MG63 (cell line): ENCODE data around the gene BICD2. TPM values are rescaled to one million over a fixed set of nuclear protein-coding genes. Genes with fewer than 3 reads are reported as not detected.

Source experiments
- DNase-seq: peaks from one replicate; pipeline ENCODE4 v3.0.0-alpha.2; 2020
- H3K27me3 ChIP-seq: fragments of 250-450 bp; sonication (Bioruptor Pico); 2 replicates; pipeline ENCODE4 v1.5.1; 2020; ENCODE audit warnings: mild to moderate bottlenecking, moderate library complexity
- H3K36me3 ChIP-seq: fragments of 250-450 bp; sonication (Bioruptor Pico); 2 replicates; pipeline ENCODE4 v1.5.1; 2020; ENCODE audit warnings: mild to moderate bottlenecking, moderate library complexity
- H3K4me3 ChIP-seq: fragments of 250-450 bp; sonication (Bioruptor Pico); 2 replicates; pipeline ENCODE4 v1.5.1; 2020; ENCODE audit warnings: mild to moderate bottlenecking, moderate library complexity
- H3K9me3 ChIP-seq: fragments of 250-450 bp; sonication (Bioruptor Pico); 2 replicates; pipeline ENCODE4 v1.5.1; 2020; ENCODE audit warnings: mild to moderate bottlenecking, moderate library complexity
- total RNA-seq: library from RNA; depleted of rRNA; stranded (reverse); fragments of >200 nt; shearing (Covaris generic); gene quantifications from 2 replicates; pipeline ENCODE4 v1.2.3, GENCODE V29; 2014; ENCODE audit warnings: low replicate concordance

BICD2 gene
- total RNA-seq, 1 experiment from 2014 or later: 49.5 TPM

GRCh38 chr9:92760494-92760893 lies 4.1 kb downstream of the BICD2 start:
- Histone ChIP-seq H3K27me3 (no peaks in the 10 kb centered on the region), H3K4me3 (no peak overlapping the region), H3K9me3 (no peaks in the 10 kb centered on the region), H3K36me3 (peaks cover 2% of the 10 kb centered on the region)
- no peak for DNase-seq

- no peaks in the 10 kb centered on the region for H3K27me3 ChIP-seq
- DNase-seq: peak; percentile 97
Measured at GRCh38 chr9:92760070-92760469, 4.6 kb downstream of the BICD2 start.

GRCh38 chr9:92759446-92759845 lies 5.2 kb downstream of the BICD2 start:
- H3K4me3 ChIP-seq: no peak overlapping the region
- H3K36me3 ChIP-seq: peaks cover 2% of the 10 kb centered on the region
- H3K9me3 ChIP-seq: no peaks in the 10 kb centered on the region
- DNase-seq: no peak
- H3K27me3 ChIP-seq: no peaks in the 10 kb centered on the region

More at GRCh38 chr9:92760070-92760469, 4.6 kb downstream of the BICD2 start:
- H3K36me3 ChIP-seq: peaks cover 2% of the 10 kb centered on the region
- no peak overlapping the region for H3K4me3 ChIP-seq
- H3K9me3 ChIP-seq: no peaks in the 10 kb centered on the region

- no peak for DNase-seq
- Histone ChIP-seq H3K36me3 (no peaks in the 10 kb centered on the region; the same call in 1 of the 2 replicates), H3K27me3 (no peaks in the 10 kb centered on the region), H3K9me3 (peaks cover 2% of the 10 kb centered on the region; the same call in 1 of the 2 replicates), H3K4me3 (no peak overlapping the region)
Measured at GRCh38 chr9:92756792-92757191, 7.8 kb downstream of the BICD2 start.

- Histone ChIP-seq H3K9me3 (peaks cover 4% of the 10 kb centered on the region; the same call in 1 of the 2 replicates), H3K27me3 (no peaks in the 10 kb centered on the region), H3K36me3 (peaks cover 5% of the 10 kb centered on the region; the same call in 1 of the 2 replicates), H3K4me3 (no peak overlapping the region)
- no peak for DNase-seq
Measured at GRCh38 chr9:92754091-92754745, 10.4 kb downstream of the BICD2 start.

- DNase-seq: no peak
- Histone ChIP-seq H3K9me3 (peaks cover 4% of the 10 kb centered on the region; the same call in 1 of the 2 replicates), H3K27me3 (no peaks in the 10 kb centered on the region), H3K36me3 (peaks cover 5% of the 10 kb centered on the region; the same call in 1 of the 2 replicates), H3K4me3 (no peak overlapping the region)
Measured at GRCh38 chr9:92752812-92753404, 11.7 kb downstream of the BICD2 start.

- H3K27me3 ChIP-seq: no peaks in the 10 kb centered on the region
- DNase-seq: no peak
- H3K9me3 ChIP-seq: peaks cover 4% of the 10 kb centered on the region; the same call in 1 of the 2 replicates
- H3K4me3 ChIP-seq: no peak overlapping the region
- peaks cover 5% of the 10 kb centered on the region; the same call in 1 of the 2 replicates for H3K36me3 ChIP-seq
Measured at GRCh38 chr9:92749934-92750315, 14.7 kb downstream of the BICD2 start.

GRCh38 chr9:92749071-92749933 lies 15.3 kb downstream of the BICD2 start:
- no peak overlapping the region for H3K4me3 ChIP-seq
- H3K27me3 ChIP-seq: no peaks in the 10 kb centered on the region
- peaks cover 4% of the 10 kb centered on the region; the same call in 1 of the 2 replicates for H3K9me3 ChIP-seq
- DNase-seq: peak; percentile 27
- H3K36me3 ChIP-seq: peaks cover 5% of the 10 kb centered on the region; the same call in 1 of the 2 replicates

- Histone ChIP-seq H3K9me3 (peaks cover 4% of the 10 kb centered on the region; the same call in 1 of the 2 replicates), H3K4me3 (no peak overlapping the region), H3K36me3 (peaks cover 5% of the 10 kb centered on the region; the same call in 1 of the 2 replicates), H3K27me3 (no peaks in the 10 kb centered on the region)
- no peak for DNase-seq
Measured at GRCh38 chr9:92748233-92748497, 16.5 kb downstream of the BICD2 start.

- H3K9me3 ChIP-seq: peaks cover 4% of the 10 kb centered on the region; the same call in 1 of the 2 replicates
- peak; percentile 42 for DNase-seq
- peaks cover 5% of the 10 kb centered on the region; the same call in 1 of the 2 replicates for H3K36me3 ChIP-seq
- no peaks in the 10 kb centered on the region for H3K27me3 ChIP-seq
- H3K4me3 ChIP-seq: no peak overlapping the region
Measured at GRCh38 chr9:92747459-92748232, 17.0 kb downstream of the BICD2 start.

GRCh38 chr9:92746567-92747458 lies 17.8 kb downstream of the BICD2 start:
- DNase-seq: no peak

GRCh38 chr9:92745881-92746280 lies 18.8 kb downstream of the BICD2 start:
- Histone ChIP-seq H3K36me3 (peaks cover under 1% of the 10 kb centered on the region; the same call in 1 of the 2 replicates), H3K27me3 (no peaks in the 10 kb centered on the region), H3K9me3 (no peaks in the 10 kb centered on the region), H3K4me3 (no peak overlapping the region)
- no peak for DNase-seq

More at GRCh38 chr9:92746567-92747458, 17.8 kb downstream of the BICD2 start:
- no peaks in the 10 kb centered on the region for H3K27me3 ChIP-seq
- peaks cover 5% of the 10 kb centered on the region; the same call in 1 of the 2 replicates for H3K36me3 ChIP-seq
- H3K9me3 ChIP-seq: peaks cover 2% of the 10 kb centered on the region; the same call in 1 of the 2 replicates
- no peak overlapping the region for H3K4me3 ChIP-seq

GRCh38 chr9:92745331-92745730 lies 19.3 kb downstream of the BICD2 start:
- Histone ChIP-seq H3K36me3 (no peaks in the 10 kb centered on the region; the same call in 1 of the 2 replicates), H3K4me3 (no peak overlapping the region), H3K27me3 (no peaks in the 10 kb centered on the region), H3K9me3 (no peaks in the 10 kb centered on the region)
- no peak for DNase-seq

GRCh38 chr9:92740969-92741368 lies 23.7 kb downstream of the BICD2 start:
- H3K27me3 ChIP-seq: no peaks in the 10 kb centered on the region
- H3K36me3 ChIP-seq: no peaks in the 10 kb centered on the region
- H3K9me3 ChIP-seq: no peaks in the 10 kb centered on the region
- no peak overlapping the region for H3K4me3 ChIP-seq
- no peak for DNase-seq

- Histone ChIP-seq H3K9me3 (no peaks in the 10 kb centered on the region), H3K4me3 (no peak overlapping the region), H3K27me3 (no peaks in the 10 kb centered on the region), H3K36me3 (no peaks in the 10 kb centered on the region)
- no peak for DNase-seq
Measured at GRCh38 chr9:92740446-92740961, 24.1 kb downstream of the BICD2 start.
